Ammon's horn (tissue), 1 donor: Measurements from ENCODE around the gene GEMIN8.

Source experiments
- DNase-seq: peaks from one replicate; pipeline ENCODE4 v3.0.0-alpha.2; 2016; ENCODE audit warnings: low spot score

The GEMIN8 gene, protein sequence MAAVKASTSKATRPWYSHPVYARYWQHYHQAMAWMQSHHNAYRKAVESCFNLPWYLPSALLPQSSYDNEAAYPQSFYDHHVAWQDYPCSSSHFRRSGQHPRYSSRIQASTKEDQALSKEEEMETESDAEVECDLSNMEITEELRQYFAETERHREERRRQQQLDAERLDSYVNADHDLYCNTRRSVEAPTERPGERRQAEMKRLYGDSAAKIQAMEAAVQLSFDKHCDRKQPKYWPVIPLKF

DNA sequence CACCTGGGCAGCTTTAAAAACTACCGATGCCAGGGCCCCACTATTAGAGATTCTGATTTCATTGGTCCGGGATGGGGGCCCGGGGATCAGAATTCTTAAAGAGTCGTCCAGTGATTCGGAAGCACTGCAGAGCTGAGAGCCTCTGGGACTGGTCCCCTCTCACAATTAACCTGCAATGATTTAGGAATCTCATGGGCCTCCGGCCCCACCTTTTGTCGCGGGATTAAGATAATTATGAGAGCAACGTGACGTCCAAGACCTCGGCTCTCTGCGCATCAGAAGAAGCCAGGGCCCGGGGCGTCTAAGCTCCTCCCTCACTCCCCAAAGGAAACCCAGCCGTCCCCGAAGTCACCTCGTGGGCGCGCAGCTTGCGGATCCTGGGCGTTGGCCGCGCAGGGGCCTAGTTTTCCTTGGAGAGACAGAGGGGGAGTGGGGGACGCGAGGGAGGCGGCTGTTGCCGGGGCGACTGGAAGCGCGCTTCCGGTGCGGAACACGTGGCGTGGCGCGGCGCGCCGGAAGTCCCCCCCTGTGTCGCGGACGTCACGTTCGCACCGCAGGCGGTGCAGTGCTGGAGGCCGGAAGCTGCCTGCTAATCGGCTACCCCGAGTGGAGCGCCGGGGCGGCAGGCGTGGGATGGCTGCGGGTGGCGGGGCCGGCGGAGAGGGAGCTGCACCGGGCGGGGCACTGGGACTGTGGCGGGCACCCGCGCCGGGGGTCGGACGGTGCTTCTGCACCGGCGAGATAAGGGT is at the start of gene GEMIN8:
Gene GEMIN8, minus strand, starts transcription at position 468 of the 749 bp plus-strand sequence. CDS start 8,414 bp downstream, outside the sequence.
- peak; percentile 82 for DNase-seq

DNA sequence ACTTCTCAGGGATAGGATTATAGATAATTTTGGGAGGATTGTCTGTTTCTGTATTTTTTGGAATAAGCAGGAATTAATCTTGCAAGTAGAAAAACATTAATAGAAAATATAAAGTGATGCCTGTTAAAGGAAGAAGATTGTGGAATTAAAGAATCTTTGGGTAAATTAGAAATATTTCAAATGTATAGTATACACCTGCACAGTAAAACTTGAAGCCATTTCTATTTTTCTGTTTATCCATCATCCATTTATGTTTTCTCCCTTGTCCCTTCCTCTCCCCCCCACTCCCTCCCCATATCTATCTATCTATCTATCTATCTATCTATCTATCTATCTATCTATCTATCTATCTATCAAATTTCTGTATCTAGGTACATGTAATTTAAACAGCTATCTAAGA is 46.9 kb upstream of the GEMIN8 start:
- no peak for DNase-seq

DNA sequence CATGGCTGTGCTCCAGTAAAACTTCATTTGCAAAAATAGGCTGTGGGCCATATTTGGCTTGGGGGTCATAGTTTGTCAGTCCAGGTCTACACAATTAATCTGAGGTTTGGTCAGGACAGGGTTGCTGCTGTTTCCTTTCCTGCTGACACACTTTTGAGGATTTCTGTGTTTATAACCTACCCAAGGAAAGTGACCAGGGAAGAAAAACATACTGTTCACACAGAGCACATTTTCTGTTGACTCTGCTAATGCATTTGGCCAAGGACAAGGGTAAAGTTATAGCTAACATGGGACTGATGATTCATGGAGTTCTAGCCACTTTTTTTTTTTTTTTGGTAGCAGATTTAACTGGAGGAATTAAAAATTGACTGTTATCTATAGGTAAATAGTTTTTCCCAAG is 43.9 kb upstream of the GEMIN8 start:
- no peak for DNase-seq

DNA sequence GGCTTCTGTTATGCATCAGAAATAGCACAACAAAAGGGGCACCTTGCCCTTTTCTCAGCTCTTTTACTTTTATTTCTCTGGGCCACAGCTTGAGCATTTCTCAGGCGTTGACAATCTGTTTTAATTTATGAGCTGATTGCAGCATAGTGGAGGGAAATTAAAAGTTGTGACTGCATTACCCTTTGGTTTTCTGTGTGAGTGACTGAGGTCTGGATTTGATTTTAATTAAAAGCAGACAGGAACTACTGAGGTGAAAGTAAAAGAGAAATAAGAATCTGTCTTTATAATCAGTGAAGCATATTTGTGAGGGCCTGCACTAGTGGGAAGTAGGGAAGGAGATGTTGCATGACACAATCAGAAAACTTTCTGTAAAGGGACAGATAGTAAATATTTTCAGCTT is 43.4 kb upstream of the GEMIN8 start:
- DNase-seq = no peak

DNA sequence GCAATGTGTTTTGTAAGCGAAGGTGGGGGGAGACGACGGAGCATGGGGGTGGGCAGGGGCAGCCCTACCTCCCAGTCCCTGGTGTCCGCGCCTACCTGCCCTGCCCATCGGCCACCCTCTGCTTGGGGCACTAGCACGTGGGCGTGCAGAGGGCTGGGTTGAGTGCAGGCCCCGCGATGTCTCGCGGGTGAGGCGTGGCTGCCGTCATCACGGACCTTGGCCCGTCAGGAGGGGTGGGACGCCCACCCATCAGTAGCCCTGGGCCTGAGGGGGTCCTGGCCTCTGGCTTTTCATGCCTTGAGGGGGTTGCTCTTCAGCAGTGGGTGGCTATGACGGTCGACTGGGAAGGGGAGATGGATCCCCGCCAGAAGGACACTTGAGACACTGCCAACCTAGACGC is 36.1 kb upstream of the GEMIN8 start:
- no peak for DNase-seq

DNA sequence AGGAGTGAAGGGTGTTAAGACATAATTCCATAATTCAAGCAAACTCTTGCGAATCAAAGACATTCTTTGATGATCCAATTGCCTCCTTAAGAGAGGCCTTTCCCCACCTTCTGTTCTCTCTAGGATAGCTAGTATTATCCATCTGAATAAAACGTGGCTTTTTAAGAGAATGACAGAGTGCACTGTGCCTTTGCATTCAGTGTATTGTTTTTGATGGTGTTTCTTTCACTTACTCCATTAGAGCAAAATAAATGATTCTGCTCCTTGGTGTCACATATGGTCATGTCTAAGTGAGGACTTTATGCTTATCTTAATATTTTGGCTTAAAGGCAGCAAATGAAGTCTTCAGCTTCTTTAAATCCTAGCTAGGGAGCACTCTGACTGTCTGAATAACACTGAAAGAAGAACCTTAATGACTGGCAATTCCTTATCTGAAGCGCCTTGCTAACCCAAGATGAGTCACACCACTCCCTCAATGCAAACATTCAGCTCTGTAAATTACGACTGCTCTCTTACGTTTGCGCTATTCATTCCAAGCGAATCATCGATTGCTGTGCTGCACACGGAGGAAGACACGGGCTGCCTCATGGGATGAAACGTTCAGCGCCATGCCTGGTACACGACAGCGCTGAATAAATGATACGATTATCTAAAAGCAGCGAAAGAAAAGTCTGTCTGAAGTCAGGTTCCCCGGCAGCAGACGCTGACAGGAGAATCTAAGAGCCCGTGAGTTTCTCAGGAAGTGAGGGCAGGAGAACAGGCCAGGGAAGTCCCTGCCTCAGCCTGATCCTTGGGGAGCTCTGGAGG is 35.1 kb upstream of the GEMIN8 start:
- DNase-seq = no peak

DNA sequence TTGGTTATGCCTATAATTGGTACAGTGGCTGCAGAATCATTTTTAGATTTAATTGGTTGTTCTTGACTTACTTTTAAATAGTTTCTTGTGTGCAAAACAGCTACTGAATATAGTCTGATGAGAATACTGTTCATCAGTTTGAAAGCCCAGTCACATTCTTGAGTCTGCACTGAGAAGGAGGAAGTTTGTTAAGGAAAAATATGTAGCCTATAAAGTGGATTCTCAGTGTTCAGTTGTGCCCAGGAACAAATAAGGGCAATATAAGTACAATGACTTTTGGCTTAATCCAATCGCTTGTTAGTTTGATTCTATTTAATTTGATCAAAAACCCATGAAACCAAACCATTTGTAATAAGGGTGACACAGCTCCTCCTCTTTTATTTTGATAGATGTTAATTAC is 32.8 kb upstream of the GEMIN8 start:
- no peak for DNase-seq

DNA sequence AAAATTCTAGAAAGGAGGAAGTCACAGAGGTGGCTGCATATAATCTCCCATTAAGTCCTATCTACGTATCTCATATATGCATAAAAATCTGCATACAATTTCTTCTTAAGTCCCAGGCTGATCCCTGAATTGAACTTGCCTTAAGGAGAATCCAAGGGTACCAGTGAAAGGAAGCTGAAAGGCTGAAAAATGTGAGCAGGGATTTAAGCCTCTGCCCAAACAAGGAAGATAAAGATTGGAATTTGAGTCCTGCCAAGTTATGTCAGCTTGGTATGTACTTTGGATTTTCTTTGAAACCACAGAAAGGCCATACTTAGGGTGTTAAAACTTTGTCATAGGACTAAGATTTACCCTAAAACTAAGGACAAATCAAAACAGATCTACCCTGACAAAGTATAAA is 26.5 kb upstream of the GEMIN8 start:
- DNase-seq = no peak

DNA sequence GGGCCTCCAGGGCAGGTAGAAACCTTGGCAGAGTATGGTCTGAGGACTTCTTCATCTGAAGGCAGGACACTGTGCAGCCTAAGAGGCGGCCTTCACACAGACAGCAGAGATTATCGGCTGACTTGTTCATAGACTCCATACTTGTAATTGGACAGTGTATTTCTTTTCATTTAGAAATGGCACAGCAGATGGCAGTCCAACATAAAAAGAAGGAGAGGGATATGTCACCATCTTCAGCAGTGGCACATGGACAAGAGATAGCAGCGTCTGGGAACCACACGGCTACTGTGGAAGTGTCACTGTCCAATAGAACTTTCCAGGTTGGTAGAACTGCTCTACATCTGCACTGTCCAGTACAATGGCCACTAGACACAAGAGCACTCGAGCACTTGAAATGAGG is 21.7 kb upstream of the GEMIN8 start:
- DNase-seq = no peak

DNA sequence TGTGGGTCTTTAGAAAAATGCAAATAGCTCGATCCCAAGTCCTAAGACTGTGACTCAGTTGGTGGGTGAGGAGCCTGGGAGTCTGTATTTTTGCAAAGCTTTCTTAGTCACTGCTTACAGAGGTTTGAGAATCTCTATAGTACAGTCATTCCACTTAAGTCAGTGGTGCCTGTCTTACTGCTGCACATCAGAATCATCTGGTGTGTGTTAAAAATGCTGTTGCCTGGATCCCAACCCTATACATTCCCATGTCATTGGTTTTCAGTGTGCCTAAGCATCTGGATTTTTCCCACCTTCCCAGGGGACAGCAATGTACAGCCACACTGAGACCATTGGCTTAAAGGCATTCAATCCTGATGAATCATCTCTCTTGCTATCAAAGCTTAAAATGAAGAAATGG is 21.0 kb upstream of the GEMIN8 start:
- no peak for DNase-seq

DNA sequence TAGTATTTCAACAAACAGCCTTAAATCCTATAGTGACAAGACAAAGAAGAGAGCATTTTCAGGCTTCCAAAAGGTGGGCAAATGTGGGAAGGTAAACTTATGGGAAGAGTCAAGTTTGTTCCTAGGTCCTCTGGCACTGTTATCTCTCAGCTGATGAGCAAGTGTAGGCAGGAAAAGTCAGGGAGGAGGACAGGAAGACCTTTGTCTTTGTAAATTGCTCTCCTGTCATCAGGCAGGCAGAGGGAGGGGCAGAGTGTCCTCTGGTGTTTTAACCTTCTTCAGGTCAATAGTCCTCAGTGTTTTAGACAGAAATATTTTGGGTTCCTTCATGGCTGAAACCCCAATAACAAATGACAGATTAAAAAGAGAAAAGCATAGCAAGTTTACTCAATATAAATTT is 13.5 kb upstream of the GEMIN8 start:
- DNase-seq = no peak

DNA sequence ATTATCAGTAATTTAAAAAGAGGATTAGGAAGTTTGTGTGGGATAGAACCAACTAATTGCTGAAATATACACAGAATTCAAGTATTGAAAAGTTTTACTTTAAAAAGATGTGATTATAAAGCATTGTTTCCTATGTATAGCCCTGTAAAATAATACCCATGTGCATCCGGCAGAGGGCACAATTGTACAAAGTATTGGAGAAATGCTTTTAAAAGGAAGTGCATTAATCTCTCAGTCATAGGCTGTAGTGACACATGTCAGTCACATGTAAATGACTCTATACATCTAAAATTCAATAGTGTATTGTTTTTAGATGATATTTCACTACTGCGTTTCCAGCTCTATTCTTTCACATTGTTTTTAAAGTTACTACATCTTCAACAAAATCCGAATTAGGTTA is 9.7 kb upstream of the GEMIN8 start:
- DNase-seq = peak; percentile 56

DNA sequence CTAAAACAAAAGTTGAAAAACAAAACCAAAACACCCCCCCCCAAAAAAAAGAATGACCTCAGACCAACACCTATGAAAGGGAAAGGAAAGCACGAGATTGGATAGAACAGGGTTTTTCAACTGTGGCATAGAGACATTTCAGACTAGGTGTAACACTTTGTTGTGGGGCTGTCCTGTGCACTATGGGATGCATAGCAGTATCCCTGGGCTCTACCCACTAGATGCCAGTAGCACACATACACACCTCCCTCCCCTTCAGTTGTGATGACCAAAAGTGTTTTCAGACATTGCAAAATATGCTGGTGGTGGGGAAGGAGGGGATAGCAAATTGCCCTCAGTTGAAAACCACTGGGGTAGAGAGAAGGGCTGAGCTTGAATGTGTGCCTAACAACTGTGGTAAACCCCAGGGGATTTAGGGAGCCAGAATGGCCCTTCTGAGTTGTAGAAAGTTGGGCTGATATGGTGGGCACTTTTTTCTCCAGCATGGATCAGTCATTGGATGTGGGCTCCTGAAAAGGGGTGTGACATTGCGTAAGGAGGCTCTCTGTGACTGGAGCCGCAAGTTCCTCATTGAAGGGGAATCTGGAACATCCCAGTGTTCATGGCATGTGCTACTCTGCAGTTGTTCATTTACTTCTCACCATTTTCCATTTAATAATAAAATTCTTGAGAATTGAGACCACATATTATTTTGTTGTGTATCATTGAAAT is 8.8 kb upstream of the GEMIN8 start:
- no peak for DNase-seq

DNA sequence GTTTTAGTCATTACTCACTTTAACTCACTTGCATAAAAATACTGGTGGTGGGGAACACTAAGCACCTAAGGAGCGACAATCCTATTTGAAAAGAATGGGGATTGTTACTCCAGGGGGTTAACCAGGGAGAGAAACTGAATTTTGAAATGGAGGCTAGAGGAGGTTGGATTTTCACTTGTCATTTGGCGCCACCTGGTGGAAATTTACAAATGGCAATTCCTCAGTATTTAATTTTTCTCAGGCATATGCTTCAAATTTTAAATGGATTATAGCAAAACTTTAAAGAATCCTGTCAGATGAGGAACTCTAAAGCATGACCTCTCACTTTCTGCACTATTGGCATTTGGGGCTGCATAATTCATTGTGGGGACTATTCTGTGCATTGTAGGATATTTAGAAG is 2.7 kb upstream of the GEMIN8 start:
- DNase-seq = peak; percentile 43

DNA sequence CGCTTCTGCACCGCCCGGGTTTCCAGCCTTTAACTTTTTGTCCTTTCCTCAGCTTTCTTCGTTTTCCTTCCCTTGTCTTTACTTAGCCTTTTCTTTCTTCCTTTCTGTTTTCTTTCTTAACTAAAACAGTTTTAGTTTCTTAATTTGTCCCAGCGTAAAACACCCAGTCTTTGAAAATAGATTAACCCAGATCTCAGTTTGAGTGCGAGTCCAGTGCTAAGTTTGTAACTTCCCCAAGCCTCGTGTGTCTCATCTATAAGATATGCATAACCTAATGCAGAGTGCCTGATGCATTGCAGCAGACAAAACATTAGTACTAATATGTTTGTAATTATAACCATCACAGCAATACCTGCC is 460 bp upstream of the GEMIN8 start:
- DNase-seq = no peak

DNA sequence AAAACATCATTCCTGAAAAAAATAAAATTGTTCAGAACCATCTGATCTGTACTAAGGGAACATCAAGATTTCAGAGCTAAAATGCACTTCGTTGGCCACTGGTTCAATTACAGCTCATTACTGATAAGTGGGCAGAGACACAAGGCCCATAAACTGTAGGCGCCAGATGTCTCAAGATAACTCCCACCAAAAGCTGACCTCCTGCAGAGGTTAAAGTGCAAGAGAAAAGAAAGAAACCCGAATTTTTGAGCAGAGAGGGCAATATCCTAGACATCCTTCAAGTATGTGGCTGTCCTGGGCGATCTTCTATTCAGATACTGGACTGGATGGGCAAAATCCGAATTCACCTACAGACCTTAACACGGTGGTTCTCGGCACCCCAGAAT is 660 bp downstream of the GEMIN8 start:
- DNase-seq = no peak

DNA sequence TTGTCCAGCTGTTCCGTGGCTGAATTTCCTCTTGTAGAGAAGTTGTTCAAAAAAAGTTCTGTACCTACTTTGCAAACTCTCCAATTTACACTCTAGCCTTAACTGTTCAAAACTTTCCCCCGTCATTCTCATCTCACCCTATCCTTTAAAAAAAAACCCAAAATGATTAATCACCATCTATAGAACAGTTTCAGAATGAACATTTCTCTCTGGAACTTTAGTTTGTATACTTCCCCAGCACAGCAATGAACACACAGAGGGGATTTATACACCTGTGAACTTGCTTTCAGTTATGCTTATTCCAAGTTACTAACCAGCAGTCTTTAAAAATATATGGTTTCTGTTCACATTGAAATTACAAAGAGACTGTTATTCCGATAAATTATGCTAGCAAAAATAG is 1.2 kb downstream of the GEMIN8 start:
- DNase-seq = no peak

DNA sequence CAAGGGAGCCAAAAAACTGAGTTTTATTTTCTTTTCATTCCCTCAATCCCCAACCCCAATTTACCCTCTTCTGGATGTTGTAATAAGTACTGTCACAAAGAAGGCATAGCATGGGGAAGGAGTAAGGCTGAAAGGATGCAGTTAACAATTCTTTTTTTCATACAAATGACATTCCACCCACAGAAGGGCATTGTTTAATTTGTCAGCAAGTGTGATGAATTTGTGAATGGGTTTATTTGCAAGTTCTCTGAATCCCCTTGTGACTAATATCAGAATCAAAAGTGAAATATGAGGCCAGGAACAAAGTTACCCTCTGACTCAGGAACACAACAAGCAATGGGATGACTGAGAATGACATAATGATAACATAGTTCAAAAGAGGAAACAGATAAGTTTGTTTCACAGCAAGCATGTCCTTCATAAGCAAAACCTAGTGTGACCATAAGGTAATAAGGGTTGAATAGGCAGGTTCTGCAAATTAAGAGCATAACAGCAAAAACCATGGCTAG is 2.1 kb downstream of the GEMIN8 start:
- DNase-seq = peak; percentile 30

DNA sequence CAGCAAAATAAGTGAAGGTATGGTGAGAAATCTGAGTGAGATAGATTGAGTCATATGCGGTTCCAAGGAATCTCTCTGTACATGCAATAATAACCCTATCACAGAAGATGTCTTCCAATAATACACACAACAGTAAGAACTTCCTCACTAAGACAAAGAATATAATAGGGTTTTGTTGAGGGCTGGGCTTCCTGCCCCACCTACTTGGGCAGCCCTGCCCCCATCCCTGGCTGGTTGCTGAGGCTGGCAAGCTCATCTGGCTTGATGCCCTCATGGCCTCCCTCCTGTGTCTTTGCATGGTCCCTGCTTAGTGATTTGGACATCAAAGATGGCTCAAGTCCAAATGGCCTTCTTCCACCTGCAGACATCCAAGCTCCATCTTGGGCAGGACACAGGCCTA is 2.7 kb downstream of the GEMIN8 start:
- peak; percentile 88 for DNase-seq

DNA sequence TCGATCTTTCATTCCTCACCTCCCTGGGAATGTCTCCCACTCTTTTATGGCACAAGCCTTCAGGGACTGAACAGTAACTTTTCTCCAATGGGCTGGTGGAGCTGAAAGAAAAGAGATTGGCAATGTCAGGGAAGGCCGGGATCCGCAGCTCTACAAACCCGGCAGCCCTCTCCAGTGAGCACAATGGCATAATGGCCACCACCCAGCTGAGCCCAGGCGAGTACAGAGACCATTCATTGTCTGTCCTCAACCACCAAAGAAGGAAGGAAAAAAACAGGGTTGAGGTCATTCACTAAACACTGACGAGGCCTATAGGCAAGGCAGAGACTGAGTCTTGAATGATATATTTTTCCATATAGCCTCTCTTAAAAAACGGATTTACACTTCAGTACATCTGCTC is 3.6 kb downstream of the GEMIN8 start:
- peak; percentile 86 for DNase-seq

DNA sequence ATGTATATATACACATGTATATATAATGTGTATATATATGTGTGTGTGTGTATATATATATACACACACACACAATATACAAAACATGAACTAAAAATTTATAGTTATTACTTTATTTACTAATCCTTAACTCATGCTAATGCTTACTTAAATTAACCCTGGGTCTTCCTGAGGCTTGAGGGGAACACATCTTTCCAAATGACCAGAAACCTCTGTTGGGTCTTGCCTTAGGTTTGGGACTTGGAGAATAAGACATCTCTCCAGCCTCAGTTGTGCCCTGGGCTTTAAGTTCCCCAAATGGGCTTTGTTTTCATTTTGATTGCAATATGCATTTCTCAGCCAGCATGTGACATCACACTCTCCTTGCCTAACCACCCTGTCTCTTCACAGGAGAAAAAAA is 7.7 kb downstream of the GEMIN8 start:
- no peak for DNase-seq

DNA sequence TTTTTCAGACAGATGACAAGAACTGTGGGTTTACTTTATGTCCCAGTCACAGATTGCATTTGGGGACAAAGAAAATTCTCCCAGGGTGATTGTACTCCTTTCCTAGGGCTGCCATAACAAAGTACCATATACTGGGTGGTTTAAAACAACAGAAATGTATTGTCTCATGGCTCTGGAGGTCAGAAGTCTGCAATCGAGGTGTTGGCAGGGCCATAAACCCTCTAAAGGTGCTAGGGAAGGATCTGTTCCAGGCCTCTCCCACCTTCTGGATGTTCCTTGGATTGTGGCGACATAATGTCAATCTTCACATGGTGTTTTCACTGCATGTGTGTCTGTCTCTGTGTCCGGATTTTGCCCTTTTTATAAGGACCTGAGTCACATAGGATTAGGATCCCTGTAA is 12.3 kb downstream of the GEMIN8 start:
- DNase-seq = no peak
